Middle frontal gyrus (tissue), 1 donor: ENCODE results near the gene WRNIP1.
"Not testable (repeated sequence)": the region's sequence is repeated elsewhere in the genome, so short reads cannot be mapped to it uniquely, and the experiment has no call there.

Source experiments
- DNase-seq: peaks from one replicate; pipeline ENCODE4 v3.0.0-alpha.2; 2015; ENCODE audit warnings: low spot score; ENCODE audit errors: extremely low spot score

The WRNIP1 gene

GRCh38 chr6:2760882-2761842, 4.0 kb upstream of the WRNIP1 start:
- no peak for DNase-seq

- DNase-seq: not testable (repeated sequence)
These were observed 2.3 kb upstream of the WRNIP1 start for GRCh38 chr6:2762868-2763267.

- DNase-seq: no peak
These were observed 1.8 kb upstream of the WRNIP1 start for GRCh38 chr6:2763345-2763841.

- DNase-seq: no peak
These were observed 1.2 kb upstream of the WRNIP1 start for GRCh38 chr6:2763876-2764540.

GRCh38 chr6:2764610-2765165, 505 bp upstream of the WRNIP1 start:
- no peak for DNase-seq

- no peak for DNase-seq
These were observed 938 bp downstream of the WRNIP1 start for GRCh38 chr6:2765896-2766766.

GRCh38 chr6:2766767-2767656, 1.8 kb downstream of the WRNIP1 start:
- DNase-seq: no peak

GRCh38 chr6:2767657-2768524, 2.7 kb downstream of the WRNIP1 start:
- DNase-seq: no peak

- DNase-seq: no peak
These were observed 3.5 kb downstream of the WRNIP1 start for GRCh38 chr6:2768696-2769095.

GRCh38 chr6:2770171-2770570, 5.0 kb downstream of the WRNIP1 start:
- no peak for DNase-seq

- DNase-seq: no peak
These were observed 5.9 kb downstream of the WRNIP1 start for GRCh38 chr6:2771079-2771478.

GRCh38 chr6:2772840-2773239, 7.6 kb downstream of the WRNIP1 start:
- DNase-seq: no peak

- DNase-seq: no peak
These were observed 8.3 kb downstream of the WRNIP1 start for GRCh38 chr6:2773449-2773848.

GRCh38 chr6:2775003-2775402, 9.8 kb downstream of the WRNIP1 start:
- no peak for DNase-seq

GRCh38 chr6:2777249-2777648, 12.1 kb downstream of the WRNIP1 start:
- DNase-seq: no peak

GRCh38 chr6:2780102-2780737, 15.0 kb downstream of the WRNIP1 start:
- DNase-seq: no peak

GRCh38 chr6:2781685-2782355, 16.6 kb downstream of the WRNIP1 start:
- no peak for DNase-seq

- DNase-seq: no peak
These were observed 17.1 kb downstream of the WRNIP1 start for GRCh38 chr6:2782356-2782708.
